ENCODE data around the gene NR1I3.

NR1I3 gene

DNA sequence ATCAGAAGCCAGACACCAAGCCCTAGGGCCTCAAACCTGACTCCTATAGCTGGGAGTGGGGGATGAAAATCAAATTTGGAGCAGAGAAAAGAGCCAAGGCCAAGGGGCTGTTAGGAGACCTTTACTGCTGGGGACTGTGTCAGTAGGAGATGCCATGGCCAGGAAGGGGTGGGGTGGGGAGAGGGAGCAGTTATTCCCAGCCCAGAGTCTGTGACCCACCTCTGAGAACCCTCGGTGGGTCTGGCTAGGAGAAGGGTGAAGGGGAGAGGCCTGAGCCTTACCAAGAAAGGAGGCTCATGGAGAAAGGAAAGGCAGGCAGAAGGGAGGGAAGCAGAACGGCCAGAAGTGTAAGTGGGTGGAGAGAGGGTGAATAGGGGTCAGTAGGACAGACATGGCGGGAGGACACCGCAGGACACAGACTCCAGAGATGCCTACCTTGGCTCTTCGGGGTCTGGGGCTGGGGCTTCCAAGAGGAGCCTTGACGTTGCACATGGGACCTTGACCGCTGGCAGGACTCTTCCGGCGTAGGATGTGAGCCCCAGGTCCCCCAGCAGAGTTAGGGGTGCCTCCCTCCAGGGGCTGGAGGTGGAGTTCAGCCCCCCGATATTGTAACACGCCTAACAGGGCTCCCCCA lies 40.3 kb downstream of the NR1I3 start:
- no peaks in the 10 kb centered on the region for H3K27me3 Mint-ChIP-seq
- H3K4me1 Mint-ChIP-seq (ENCODE audit: low read depth): peaks cover 55% of the 10 kb centered on the region
- H3K9me3 Mint-ChIP-seq (ENCODE audit: low read depth): no peaks in the 10 kb centered on the region
- no peak overlapping the region for H3K4me3 Mint-ChIP-seq
- H3K27ac Mint-ChIP-seq: no peak overlapping the region
- no peaks in the 10 kb centered on the region for H3K36me3 Mint-ChIP-seq

DNA sequence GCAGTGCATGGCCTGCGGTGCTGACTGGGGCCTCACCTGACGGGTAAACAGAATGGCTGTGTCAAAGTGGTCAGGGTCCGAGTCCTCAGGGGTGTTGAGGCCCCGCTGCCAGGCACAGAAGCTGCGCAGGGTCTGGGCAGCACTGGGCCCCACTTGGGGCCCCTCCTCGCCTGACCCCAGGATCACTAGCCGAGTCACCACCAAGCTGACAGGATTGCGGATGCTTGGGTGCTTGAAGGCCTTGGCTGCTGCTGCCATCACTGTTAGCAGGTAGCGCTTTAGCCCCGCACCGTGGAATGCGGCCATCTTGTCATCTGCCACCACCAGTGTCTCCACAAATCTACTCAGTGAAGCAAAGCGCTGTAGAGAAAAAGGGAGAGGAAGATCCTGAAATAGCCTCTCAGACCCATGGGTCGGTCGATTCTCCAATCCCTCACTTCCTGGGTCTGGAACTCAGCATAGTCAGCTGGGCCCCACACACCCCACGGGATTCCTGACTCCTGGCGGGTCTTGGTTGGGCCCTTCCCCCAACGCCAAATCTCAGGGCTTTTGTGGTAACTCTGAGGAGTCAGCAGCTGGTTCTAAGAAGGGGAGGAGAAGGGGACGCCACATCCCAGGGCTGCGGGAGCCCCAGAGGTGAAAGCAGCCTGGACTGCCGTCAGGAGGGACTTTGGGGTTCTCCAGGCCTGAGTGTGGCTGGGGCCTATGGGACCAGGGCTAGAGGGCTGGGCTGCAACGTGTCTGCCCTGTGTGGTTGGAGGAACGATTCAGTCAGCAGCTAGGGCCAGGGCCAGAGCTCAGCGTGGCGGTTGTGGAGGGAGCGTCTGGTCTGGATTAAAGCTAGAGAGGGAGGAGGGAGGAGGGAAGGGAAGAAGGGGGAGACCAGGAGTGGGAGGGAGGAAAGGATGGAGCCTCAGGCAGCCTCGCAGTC lies 41.2 kb downstream of the NR1I3 start:
- H3K4me1 Mint-ChIP-seq (ENCODE audit: low read depth): peaks cover 53% of the 10 kb centered on the region
- H3K27me3 Mint-ChIP-seq: no peaks in the 10 kb centered on the region
- no peaks in the 10 kb centered on the region for H3K9me3 Mint-ChIP-seq (ENCODE audit: low read depth)
- no peaks in the 10 kb centered on the region for H3K36me3 Mint-ChIP-seq
- no peak overlapping the region for H3K4me3 Mint-ChIP-seq
- no peak overlapping the region for H3K27ac Mint-ChIP-seq

DNA sequence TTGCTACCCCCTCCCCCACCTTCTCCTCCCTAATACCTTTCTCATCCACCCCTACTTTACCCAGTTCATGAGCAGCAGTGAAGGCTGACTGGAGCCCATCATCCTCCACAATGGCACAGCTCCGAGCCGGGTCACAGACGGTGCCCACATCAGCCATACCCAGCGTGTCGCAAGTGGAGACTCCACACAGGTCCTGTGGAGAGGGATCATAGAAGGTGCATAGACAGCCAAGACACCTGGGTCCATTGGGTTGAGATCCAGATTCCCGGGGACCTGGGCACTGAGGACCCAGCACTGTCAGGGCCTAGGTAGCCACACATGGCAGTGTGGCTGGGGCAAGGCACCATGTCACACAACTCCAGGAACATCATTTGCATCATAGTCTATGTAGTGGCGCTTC lies 41.9 kb downstream of the NR1I3 start:
- Mint-ChIP-seq H3K4me1 (ENCODE audit: low read depth) (peaks cover 46% of the 10 kb centered on the region), H3K36me3 (no peaks in the 10 kb centered on the region), H3K27me3 (no peaks in the 10 kb centered on the region), H3K27ac (peak overlapping the region; percentile 68), H3K9me3 (ENCODE audit: low read depth) (no peaks in the 10 kb centered on the region), H3K4me3 (no peak overlapping the region)

DNA sequence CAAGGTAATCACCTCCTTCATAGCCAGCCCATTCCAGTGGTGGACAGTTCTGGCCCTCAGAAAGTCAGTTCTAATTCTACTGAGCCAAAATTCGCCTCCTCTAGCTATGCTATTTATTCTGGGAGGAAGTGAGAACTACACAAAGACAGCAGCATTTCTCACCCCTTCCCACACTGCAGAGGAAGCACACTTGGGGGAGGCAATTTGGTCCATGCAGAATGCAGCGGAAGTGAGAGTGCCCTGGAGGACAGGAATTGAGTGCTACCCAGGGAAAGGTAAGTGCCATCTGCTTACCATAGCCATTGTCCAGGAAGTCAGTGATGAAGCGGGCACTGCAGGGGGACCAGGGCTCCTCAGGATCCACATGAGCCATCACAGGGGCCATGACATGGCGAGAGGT lies 42.8 kb downstream of the NR1I3 start:
- no peaks in the 10 kb centered on the region for H3K27me3 Mint-ChIP-seq
- no peak overlapping the region for H3K4me3 Mint-ChIP-seq
- peaks cover 39% of the 10 kb centered on the region for H3K4me1 Mint-ChIP-seq (ENCODE audit: low read depth)
- H3K36me3 Mint-ChIP-seq: no peaks in the 10 kb centered on the region
- no peaks in the 10 kb centered on the region for H3K9me3 Mint-ChIP-seq (ENCODE audit: low read depth)
- H3K27ac Mint-ChIP-seq: peak overlapping the region; percentile 66

DNA sequence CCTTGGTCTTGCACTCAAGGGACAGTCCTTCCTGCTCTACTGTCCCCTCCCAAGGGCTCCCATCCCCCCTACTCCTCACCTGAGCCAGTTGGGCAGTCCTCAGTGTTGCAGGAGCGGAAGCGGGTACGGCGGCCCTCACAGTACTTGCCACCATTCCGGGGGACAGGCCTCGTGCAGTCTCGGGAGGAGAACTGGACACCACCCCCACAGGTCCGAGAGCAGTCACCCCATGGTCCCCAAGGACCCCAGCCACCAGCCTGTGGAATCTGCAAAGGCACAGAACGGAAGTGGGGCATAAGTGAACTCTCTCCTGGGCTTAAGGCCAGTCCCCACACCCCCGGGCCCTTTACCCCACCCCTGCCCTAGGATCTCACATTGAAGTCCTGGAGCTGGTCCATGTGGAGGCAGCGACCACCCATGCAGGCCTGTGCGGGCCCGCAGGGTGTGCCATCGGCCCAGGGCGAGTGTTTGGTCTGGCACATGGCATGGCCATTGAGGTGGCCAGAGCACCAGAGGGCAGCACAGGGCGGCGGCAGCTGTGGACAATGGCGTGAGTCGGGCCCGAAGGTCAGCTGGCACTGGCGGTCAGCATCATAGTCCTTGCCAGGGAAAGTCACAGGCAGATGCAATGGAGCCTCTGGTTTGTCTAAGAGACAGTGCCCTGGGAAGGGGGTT lies 44.3 kb downstream of the NR1I3 start:
- Mint-ChIP-seq H3K36me3 (no peaks in the 10 kb centered on the region), H3K27ac (no peak overlapping the region), H3K27me3 (no peaks in the 10 kb centered on the region), H3K4me1 (ENCODE audit: low read depth) (peaks cover 33% of the 10 kb centered on the region), H3K9me3 (ENCODE audit: low read depth) (no peaks in the 10 kb centered on the region), H3K4me3 (no peak overlapping the region)

DNA sequence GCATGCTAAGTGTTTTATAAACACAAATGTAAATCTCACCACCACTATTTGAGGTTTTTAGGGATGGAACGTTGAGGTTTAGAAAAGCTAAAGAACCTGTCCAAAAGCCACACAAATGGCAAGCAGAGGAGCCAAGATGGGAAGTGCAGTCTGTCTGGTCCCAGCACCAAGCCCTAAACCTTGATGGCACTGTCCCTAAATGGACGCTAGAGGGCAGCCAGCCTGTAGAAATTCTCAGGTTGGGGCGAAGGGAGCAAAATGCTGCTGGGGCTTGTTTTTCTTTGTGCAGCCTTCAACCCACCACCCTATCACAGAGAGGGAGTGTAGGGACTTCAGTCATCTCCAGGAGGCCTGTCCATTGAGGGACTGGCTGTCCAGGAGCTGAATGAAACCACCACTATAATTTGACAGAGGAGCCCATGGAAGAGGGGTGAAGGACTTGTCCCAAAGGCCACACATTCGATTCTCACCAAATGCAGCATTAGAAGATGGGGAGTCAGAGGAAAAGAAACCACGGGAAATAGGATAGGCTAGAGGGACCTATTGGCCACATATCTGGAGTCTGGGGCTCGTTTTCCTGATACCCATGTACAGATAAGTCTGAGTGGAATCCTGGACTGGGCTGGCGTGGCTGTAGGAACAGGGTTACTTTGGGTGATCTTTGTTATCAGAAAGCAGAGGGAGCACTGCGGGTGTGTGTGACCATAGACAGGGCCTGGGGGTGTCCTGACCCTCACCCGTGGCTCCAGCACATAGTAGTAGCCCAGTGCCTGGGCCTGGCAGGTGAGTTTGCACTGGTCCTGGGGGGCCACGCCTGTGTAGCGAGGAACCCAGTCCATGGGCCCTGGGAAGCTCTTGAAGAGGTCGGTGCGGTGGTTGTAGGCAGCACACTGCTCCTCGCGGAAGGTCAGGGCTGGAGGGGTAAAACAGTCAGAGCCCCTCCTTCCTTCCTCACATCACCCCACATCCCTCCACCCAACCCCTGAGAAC lies 45.2 kb downstream of the NR1I3 start:
- Mint-ChIP-seq H3K4me3 (no peak overlapping the region), H3K4me1 (ENCODE audit: low read depth) (peaks cover 38% of the 10 kb centered on the region)

DNA sequence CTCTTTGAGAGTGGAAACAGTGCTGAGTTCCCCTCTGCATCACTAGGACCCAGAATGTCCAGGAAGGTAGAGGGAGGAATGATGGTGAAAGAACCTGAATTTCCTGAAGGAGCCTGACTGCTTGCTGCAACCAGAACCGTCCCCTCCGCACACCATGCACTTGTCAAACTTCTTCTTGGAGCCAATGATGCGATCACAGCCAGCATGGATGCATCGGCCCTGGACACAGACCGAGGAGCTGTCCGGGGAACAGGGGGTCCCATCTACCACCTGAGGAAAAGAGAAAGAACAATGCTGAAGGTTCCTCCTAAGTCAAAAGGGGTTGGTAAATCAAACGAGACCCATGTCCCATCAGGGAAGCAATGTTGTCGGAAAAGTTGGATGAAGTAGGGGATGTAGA lies 46.0 kb downstream of the NR1I3 start:
- H3K9me3 Mint-ChIP-seq (ENCODE audit: low read depth): no peaks in the 10 kb centered on the region
- H3K27me3 Mint-ChIP-seq: no peaks in the 10 kb centered on the region
- H3K27ac Mint-ChIP-seq: no peak overlapping the region
- H3K4me3 Mint-ChIP-seq: no peak overlapping the region
- no peaks in the 10 kb centered on the region for H3K36me3 Mint-ChIP-seq
- H3K4me1 Mint-ChIP-seq (ENCODE audit: low read depth): peaks cover 44% of the 10 kb centered on the region

More for the DNA sequence above, 45.2 kb downstream of the NR1I3 start:
- Mint-ChIP-seq H3K9me3 (ENCODE audit: low read depth) (no peaks in the 10 kb centered on the region), H3K27ac (peak overlapping the region; percentile 87), H3K36me3 (no peaks in the 10 kb centered on the region), H3K27me3 (no peaks in the 10 kb centered on the region)

DNA sequence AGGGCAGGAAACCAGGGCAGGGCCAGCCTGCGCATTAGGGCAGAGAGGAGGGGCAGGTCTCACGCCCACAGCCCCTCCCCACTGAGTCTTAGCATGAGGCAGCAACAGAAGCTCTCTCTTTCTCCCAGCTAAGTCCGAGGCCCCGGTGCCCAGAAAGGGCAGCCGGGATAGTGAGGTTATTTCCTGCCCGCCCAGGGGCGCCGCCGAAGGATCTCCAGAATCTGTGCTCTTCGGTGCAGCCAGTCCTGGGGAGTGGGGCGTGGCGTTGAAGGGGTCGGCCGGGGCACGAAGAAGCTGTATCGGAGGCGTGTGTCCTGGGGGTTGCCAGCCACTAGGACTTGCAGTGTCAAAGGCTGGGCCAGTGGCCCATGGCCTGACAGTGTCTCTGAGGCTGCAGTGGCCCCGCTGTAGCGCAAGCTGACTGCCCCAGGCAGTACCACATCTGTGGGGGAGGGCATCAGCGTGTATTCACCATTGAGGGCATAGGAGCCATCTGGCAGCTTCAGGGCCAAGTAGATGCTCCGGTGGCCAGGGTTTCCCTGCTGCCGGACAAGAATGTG lies 47.0 kb downstream of the NR1I3 start:
- peaks cover 53% of the 10 kb centered on the region for H3K4me1 Mint-ChIP-seq (ENCODE audit: low read depth)
- no peak overlapping the region for H3K4me3 Mint-ChIP-seq
- no peaks in the 10 kb centered on the region for H3K27me3 Mint-ChIP-seq
- H3K36me3 Mint-ChIP-seq: no peaks in the 10 kb centered on the region
- H3K9me3 Mint-ChIP-seq (ENCODE audit: low read depth): no peaks in the 10 kb centered on the region
- H3K27ac Mint-ChIP-seq: no peak overlapping the region

DNA sequence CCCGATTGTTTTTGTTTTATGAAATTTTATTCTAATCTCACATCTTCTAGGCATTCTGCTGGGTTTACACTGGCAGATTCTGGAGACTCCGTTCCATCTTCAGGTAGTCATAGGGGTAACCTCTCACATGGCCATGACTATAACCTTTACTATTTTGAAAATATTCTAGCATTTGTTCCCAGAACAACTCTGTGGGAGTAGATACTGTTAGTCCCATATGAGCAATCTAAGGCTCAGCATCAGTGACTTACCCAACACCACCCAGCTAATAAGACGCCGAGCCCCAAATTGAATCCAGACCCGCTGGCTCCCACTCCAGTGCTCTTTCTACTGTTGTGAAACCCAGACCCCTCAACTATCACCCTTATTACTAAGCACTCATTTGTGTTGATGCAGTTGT lies 49.0 kb downstream of the NR1I3 start:
- no peak overlapping the region for H3K4me3 Mint-ChIP-seq
- H3K9me3 Mint-ChIP-seq (ENCODE audit: low read depth): no peaks in the 10 kb centered on the region
- peaks cover 57% of the 10 kb centered on the region for H3K4me1 Mint-ChIP-seq (ENCODE audit: low read depth)

DNA sequence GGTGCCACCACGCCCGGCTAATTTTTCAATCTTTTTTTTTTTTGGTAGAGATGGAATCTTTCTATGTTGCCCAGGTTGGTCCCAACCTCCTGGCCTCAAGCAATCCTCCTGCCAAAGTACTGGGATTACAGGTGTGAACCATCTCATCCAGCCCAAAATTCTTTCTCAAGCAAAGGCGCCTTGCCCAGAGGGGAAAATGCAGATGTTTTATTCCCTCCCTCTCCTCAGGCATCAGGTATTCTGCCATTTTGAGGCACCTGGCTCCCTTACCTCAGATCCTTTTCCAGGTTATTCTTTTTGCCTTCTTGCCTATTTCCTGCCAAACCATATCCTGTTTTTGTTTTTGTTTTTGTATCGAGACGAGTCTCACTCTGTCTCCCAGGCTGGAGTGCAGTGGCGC lies 49.6 kb downstream of the NR1I3 start:
- H3K4me1 Mint-ChIP-seq (ENCODE audit: low read depth): peaks cover 63% of the 10 kb centered on the region
- peak overlapping the region; percentile 72 for H3K27ac Mint-ChIP-seq
- H3K9me3 Mint-ChIP-seq (ENCODE audit: low read depth): no peaks in the 10 kb centered on the region
- no peak overlapping the region for H3K4me3 Mint-ChIP-seq
- no peaks in the 10 kb centered on the region for H3K36me3 Mint-ChIP-seq
- H3K27me3 Mint-ChIP-seq: no peaks in the 10 kb centered on the region

More for the DNA sequence above, 49.0 kb downstream of the NR1I3 start:
- H3K27ac Mint-ChIP-seq: peak overlapping the region; percentile 46
- H3K27me3 Mint-ChIP-seq: no peaks in the 10 kb centered on the region
- no peaks in the 10 kb centered on the region for H3K36me3 Mint-ChIP-seq

DNA sequence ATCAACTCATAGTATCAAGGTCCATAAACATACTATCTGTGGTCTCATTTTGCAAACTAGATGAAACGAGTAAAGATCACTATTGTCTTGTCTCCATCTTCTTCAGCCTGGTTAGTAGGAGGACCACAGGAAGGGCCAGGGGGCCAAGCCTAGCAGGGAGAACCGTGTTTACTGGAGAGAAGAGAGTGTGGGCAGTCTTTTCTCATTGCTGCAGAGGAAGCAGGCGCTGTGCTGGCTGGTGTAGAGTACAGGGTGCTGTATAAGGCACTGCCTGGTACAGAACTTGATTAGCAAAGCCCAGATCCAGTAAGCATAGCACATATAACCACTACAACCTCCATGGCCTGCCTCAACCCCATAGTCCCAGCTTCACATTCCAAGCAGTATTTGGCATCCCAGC lies 50.7 kb downstream of the NR1I3 start:
- Mint-ChIP-seq H3K27ac (peak overlapping the region; percentile 95), H3K27me3 (no peaks in the 10 kb centered on the region), H3K4me3 (peak overlapping the region; percentile 4), H3K4me1 (ENCODE audit: low read depth) (peaks cover 64% of the 10 kb centered on the region), H3K9me3 (ENCODE audit: low read depth) (no peaks in the 10 kb centered on the region), H3K36me3 (no peaks in the 10 kb centered on the region)

DNA sequence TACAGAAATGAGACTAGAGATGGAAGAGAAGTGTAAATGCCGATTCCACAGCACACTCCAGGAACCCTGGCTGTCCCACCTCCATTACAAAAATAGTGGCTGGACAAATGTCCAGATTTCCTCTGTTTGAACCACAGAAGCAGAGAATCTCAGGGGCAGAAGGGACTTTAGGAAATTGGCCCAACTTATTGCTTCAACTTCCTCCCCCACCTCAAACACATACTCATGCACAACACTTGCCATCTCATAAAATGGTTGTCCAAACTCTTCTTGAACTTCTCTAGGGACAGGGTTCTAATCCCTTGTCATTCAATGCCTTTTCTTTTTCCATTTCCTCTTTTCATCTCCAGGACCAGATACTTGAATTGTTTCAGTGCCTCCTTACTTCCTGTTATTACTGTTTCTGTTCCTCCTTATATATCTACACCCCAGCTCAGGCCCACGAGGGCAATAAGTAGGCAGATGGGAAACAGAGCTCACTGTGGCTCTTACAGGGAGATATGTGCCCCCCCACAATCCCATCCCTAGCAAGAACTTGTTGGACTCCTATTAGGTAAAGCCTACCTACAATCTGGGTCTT lies 52.2 kb downstream of the NR1I3 start:
- Mint-ChIP-seq H3K27me3 (no peaks in the 10 kb centered on the region), H3K9me3 (ENCODE audit: low read depth) (no peaks in the 10 kb centered on the region), H3K27ac (peak overlapping the region; percentile 95), H3K4me3 (peak overlapping the region; percentile 77), H3K4me1 (ENCODE audit: low read depth) (peaks cover 76% of the 10 kb centered on the region), H3K36me3 (no peaks in the 10 kb centered on the region)

DNA sequence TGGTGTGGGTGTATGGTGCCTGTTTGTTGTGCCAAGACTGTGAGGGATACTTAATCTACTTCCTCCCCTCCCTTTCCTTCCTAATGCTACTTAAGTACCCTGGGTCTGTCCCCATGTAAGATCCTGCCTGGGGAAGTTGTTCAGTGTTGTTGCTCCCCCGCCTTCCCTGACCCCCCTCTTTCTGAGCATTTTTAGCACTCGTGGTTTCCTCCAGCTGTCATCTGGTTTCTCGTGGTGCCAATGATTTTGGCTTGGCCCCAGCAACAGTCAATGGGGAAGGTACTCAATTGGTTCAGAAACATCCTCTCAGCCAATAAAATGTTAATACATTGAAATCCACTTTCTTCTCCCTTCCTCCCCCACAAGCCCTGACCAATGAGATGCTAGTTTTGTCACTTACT lies 52.7 kb downstream of the NR1I3 start:
- Mint-ChIP-seq H3K27ac (peak overlapping the region; percentile 95), H3K4me1 (ENCODE audit: low read depth) (peaks cover 79% of the 10 kb centered on the region), H3K36me3 (no peaks in the 10 kb centered on the region), H3K9me3 (ENCODE audit: low read depth) (no peaks in the 10 kb centered on the region), H3K27me3 (no peaks in the 10 kb centered on the region), H3K4me3 (peak overlapping the region; percentile 77)

DNA sequence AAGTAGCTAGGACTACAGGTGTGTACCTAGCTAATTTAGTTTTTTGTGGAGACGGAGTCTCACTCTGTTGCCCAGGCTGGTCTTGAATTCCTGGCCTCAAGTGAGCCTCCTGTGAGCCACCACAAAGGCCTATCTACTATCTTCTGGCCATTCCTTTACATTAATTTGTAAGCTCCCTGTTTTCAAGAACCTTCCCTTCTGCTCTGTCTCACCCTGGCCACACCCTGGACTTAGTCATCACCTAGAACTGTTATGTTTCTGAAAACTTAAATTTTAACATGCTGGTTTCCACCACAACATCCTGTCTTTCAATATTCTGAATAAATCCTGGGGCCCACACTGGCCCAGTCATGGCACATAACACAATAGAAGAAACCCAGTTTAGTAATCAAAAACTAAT lies 55.8 kb downstream of the NR1I3 start:
- H3K4me1 Mint-ChIP-seq (ENCODE audit: low read depth): peaks cover 80% of the 10 kb centered on the region
- peak overlapping the region; percentile 89 for H3K27ac Mint-ChIP-seq
- H3K36me3 Mint-ChIP-seq: no peaks in the 10 kb centered on the region
- H3K9me3 Mint-ChIP-seq (ENCODE audit: low read depth): no peaks in the 10 kb centered on the region
- H3K27me3 Mint-ChIP-seq: no peaks in the 10 kb centered on the region
- H3K4me3 Mint-ChIP-seq: peak overlapping the region; percentile 56
